Left ventricle myocardium inferior (tissue), 1 donor: ENCODE measurements around the gene PRKG2. TPM values are rescaled to one million over a fixed set of nuclear protein-coding genes. Genes with fewer than 3 reads are reported as not detected.

Experiments used
- DNase-seq: peaks from one replicate; pipeline ENCODE4 v3.0.0-alpha.2; 2020
- H3K27ac ChIP-seq: fragments of 200-600 bp; replicated peaks from 2 replicates; pipeline ENCODE4 v1.8.0; 2021
- H3K27me3 ChIP-seq: fragments of 200-600 bp; 2 replicates; pipeline ENCODE4 v1.8.0; 2021; ENCODE audit warnings: low read depth
- H3K36me3 ChIP-seq: fragments of 200-600 bp; 2 replicates; pipeline ENCODE4 v1.8.0; 2021
- H3K4me1 ChIP-seq: fragments of 200-600 bp; 2 replicates; pipeline ENCODE4 v1.8.0; 2021
- H3K4me3 ChIP-seq: fragments of 200-600 bp; 2 replicates; pipeline ENCODE4 v1.8.0; 2021; ENCODE audit warnings: mild to moderate bottlenecking, moderate library complexity
- H3K9me3 ChIP-seq: fragments of 200-600 bp; replicated peaks from 2 replicates; pipeline ENCODE4 v1.8.0; 2021
- intact Hi-C: fragments of 100-400 bp; cut with micrococcal nuclease; formaldehyde crosslinking; loops from one replicate; pipeline ENCODE4 v1.11.0; 2022
- total RNA-seq: library from RNA; stranded (reverse); fragmentation: NEBNext Ultra II Directional; extraction: Animal tissue kit (Norgen Biotek cat#: 25700); gene quantifications from one replicate; pipeline ENCODE4 v1.2.1, GENCODE V29; 2021
- TF ChIP-seq, protein P1 (sequence below): fragments of 200-600 bp; IDR thresholded peaks from 2 replicates; pipeline ENCODE4 v1.8.0; 2021; ENCODE audit warnings: antibody characterized with exemption, mild to moderate bottlenecking, borderline replicate concordance
- donor health status: DM: no; HTN: yes; CAD: no; lungs with severe emphysema.

PRKG2 gene
- total RNA-seq, 1 donor from 2014 or later, result 0.74 TPM

DNA sequence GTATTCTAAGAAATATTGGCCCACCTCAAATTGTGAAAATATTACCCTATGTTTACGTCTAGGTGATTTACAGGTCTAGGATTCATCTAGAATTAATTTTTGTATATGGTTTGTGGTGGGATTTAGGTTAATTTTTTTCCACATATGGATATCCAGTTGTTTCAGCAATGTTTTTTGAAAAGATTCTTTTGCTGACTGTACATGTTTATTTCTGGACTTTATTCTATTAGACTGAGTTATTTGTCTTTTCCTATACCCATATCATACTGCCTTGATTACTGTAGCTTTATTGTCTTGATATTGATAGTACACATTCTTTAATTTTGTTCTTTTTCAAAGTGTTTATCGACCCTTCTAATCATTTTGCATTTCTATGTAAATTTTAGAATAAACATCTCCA, 83.5 kb downstream of the PRKG2 start:
- Histone ChIP-seq H3K27me3 (no peaks in the 10 kb centered on the region), H3K9me3 (no peaks in the 10 kb centered on the region), H3K4me1 (no peaks in the 10 kb centered on the region), H3K36me3 (no peaks in the 10 kb centered on the region), H3K27ac (no peak overlapping the region), H3K4me3 (no peak overlapping the region)
- DNase-seq, result no peak
- TF ChIP-seq, protein P1, sequence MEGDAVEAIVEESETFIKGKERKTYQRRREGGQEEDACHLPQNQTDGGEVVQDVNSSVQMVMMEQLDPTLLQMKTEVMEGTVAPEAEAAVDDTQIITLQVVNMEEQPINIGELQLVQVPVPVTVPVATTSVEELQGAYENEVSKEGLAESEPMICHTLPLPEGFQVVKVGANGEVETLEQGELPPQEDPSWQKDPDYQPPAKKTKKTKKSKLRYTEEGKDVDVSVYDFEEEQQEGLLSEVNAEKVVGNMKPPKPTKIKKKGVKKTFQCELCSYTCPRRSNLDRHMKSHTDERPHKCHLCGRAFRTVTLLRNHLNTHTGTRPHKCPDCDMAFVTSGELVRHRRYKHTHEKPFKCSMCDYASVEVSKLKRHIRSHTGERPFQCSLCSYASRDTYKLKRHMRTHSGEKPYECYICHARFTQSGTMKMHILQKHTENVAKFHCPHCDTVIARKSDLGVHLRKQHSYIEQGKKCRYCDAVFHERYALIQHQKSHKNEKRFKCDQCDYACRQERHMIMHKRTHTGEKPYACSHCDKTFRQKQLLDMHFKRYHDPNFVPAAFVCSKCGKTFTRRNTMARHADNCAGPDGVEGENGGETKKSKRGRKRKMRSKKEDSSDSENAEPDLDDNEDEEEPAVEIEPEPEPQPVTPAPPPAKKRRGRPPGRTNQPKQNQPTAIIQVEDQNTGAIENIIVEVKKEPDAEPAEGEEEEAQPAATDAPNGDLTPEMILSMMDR, result no peak
- intact Hi-C loops, result no loop called here

DNA sequence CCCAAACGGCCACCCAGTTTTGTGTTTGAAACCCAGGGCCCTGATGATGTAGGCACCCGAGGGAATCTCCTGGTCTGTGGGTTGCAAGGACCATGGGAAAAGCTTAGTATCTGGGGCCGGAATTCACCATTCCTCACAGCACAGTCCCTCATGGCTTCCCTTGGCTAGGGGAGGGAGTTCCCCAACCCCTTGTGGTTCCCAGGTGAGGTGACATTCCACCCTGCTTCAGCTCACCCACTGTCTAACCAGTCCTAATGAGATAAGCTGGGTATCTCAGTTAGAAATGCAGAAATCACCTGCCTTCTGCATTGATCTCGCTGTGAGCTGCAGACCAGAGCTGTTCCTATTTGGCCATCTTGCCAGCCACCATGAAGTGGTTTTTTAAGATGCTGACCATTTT, 84.0 kb downstream of the PRKG2 start:
- H3K27me3 ChIP-seq, result no peaks in the 10 kb centered on the region
- intact Hi-C loops, result no loop called here
- TF ChIP-seq, protein P1, result no peak
- H3K4me1 ChIP-seq, result no peaks in the 10 kb centered on the region
- DNase-seq, result no peak
- H3K27ac ChIP-seq, result no peak overlapping the region
- peaks cover 4% of the 10 kb centered on the region for H3K9me3 ChIP-seq
- H3K4me3 ChIP-seq, result no peak overlapping the region
- no peaks in the 10 kb centered on the region for H3K36me3 ChIP-seq

DNA sequence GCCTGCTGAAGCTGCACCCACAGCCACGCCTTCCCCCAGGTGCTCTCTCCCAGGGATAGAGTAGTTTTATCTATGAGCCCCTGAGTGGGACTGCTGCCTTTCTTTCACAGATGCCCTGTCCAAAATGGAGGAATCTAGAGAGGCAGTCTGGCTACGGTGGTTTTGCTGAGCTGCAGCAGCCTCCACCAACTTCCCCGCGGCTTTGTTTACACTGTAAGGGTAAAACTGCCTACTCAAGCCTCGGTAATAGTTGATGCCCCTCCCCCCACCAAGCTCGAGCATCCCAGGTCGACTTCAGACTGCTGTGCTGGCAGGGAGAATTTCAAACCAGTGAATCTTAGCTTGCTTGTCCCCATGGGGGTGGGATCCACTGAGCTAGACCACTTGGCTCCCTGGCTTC, 84.5 kb downstream of the PRKG2 start:
- H3K4me1 ChIP-seq, result no peaks in the 10 kb centered on the region
- TF ChIP-seq, protein P1, result no peak
- intact Hi-C loops, result no loop called here
- no peaks in the 10 kb centered on the region for H3K36me3 ChIP-seq
- no peak overlapping the region for H3K4me3 ChIP-seq
- no peaks in the 10 kb centered on the region for H3K27me3 ChIP-seq
- H3K9me3 ChIP-seq, result peaks cover 8% of the 10 kb centered on the region
- H3K27ac ChIP-seq, result no peak overlapping the region
- DNase-seq, result no peak

DNA sequence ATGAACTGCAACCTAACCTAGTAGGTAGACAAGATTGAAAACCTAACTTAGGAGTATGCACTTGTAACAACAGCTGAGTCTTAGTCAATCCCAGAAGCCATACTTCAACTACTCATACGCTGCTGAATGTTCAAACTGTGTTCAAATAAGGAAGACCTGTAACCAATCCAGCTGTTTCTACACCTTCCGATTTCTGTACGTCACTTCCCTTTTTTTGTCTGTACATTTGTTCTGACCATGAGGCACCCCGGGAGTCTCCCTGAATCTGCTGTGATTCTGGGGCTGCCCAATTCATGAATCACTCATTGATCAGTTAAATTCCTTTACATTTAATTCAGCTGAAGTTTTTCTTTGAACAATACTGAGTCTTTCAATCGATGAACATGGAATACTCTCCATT, 95.0 kb downstream of the PRKG2 start:
- no peak for DNase-seq
- H3K9me3 ChIP-seq, result no peaks in the 10 kb centered on the region
- H3K4me1 ChIP-seq, result no peaks in the 10 kb centered on the region
- intact Hi-C loops, result no loop called here
- H3K27me3 ChIP-seq, result no peaks in the 10 kb centered on the region
- H3K4me3 ChIP-seq, result no peak overlapping the region
- TF ChIP-seq, protein P1, result no peak
- H3K27ac ChIP-seq, result no peak overlapping the region
- H3K36me3 ChIP-seq, result no peaks in the 10 kb centered on the region

DNA sequence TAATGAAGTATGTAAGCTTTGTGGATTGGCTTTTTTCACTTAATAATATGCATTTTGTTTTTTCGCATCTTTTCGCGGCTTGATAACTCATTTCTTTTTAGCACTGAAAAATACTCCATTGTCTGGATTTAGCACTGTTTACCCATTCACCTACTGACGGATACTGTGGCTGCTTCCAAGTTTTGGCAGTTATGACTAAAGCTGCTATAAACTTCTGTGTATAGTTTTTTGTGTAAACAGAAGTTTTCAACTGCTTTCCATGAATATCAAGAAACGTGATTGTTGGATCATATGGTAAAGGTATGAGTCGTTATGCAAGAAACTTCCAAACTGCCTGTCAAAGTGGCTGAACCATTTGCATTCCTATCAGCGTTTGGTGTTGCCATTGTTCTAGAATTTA, 96.9 kb downstream of the PRKG2 start:
- DNase-seq, result no peak
- intact Hi-C loops, result no loop called here

More for the DNA sequence above, 96.9 kb downstream of the PRKG2 start:
- H3K27me3 ChIP-seq, result no peaks in the 10 kb centered on the region
- TF ChIP-seq, protein P1, result no peak
- H3K27ac ChIP-seq, result no peak overlapping the region
- H3K4me1 ChIP-seq, result no peaks in the 10 kb centered on the region
- H3K9me3 ChIP-seq, result no peaks in the 10 kb centered on the region
- no peaks in the 10 kb centered on the region for H3K36me3 ChIP-seq
- H3K4me3 ChIP-seq, result no peak overlapping the region
